Measurements from ENCODE around the gene SH3RF3.

SH3RF3 gene

GRCh38 chr2:109183871-109184270 lies 54.9 kb downstream of the SH3RF3 start:
- DNase-seq (ENCODE audit: low read depth) = no peak

GRCh38 chr2:109184368-109184767 lies 55.4 kb downstream of the SH3RF3 start:
- no peak for DNase-seq (ENCODE audit: low read depth)

- DNase-seq (ENCODE audit: low read depth) = no peak
These were observed 56.3 kb downstream of the SH3RF3 start for GRCh38 chr2:109185338-109185737.

GRCh38 chr2:109185821-109186570 lies 57.0 kb downstream of the SH3RF3 start:
- DNase-seq (ENCODE audit: low read depth) = no peak

- no peak for DNase-seq (ENCODE audit: low read depth)
These were observed 57.7 kb downstream of the SH3RF3 start for GRCh38 chr2:109186656-109187250.

- DNase-seq (ENCODE audit: low read depth) = no peak
These were observed 58.9 kb downstream of the SH3RF3 start for GRCh38 chr2:109187711-109188495.

- no peak for DNase-seq (ENCODE audit: low read depth)
These were observed 59.5 kb downstream of the SH3RF3 start for GRCh38 chr2:109188496-109188890.

GRCh38 chr2:109188898-109189297 lies 59.9 kb downstream of the SH3RF3 start:
- DNase-seq (ENCODE audit: low read depth) = no peak

GRCh38 chr2:109189751-109190150 lies 60.7 kb downstream of the SH3RF3 start:
- DNase-seq (ENCODE audit: low read depth) = no peak

- no peak for DNase-seq (ENCODE audit: low read depth)
These were observed 65.0 kb downstream of the SH3RF3 start for GRCh38 chr2:109193807-109194619.

GRCh38 chr2:109194620-109194937 lies 65.6 kb downstream of the SH3RF3 start:
- DNase-seq (ENCODE audit: low read depth) = no peak

- no peak for DNase-seq (ENCODE audit: low read depth)
These were observed 66.4 kb downstream of the SH3RF3 start for GRCh38 chr2:109195193-109196045.

GRCh38 chr2:109196081-109196875 lies 67.3 kb downstream of the SH3RF3 start:
- no peak for DNase-seq (ENCODE audit: low read depth)

- no peak for DNase-seq (ENCODE audit: low read depth)
These were observed 68.8 kb downstream of the SH3RF3 start for GRCh38 chr2:109197491-109198418.

GRCh38 chr2:109199790-109200189 lies 70.8 kb downstream of the SH3RF3 start:
- no peak for DNase-seq (ENCODE audit: low read depth)

GRCh38 chr2:109200616-109201464 lies 71.8 kb downstream of the SH3RF3 start:
- DNase-seq (ENCODE audit: low read depth) = no peak

GRCh38 chr2:109201465-109202327 lies 72.7 kb downstream of the SH3RF3 start:
- no peak for DNase-seq (ENCODE audit: low read depth)

All from stromal cell of bone marrow (primary cell).